GM19438 (cell line): ENCODE results near the gene RAB35.

Experiments used
- ATAC-seq: cut with Tn5 transposase; IDR thresholded peaks from one replicate; pipeline ENCODE4 v1.9.1; 2021; ENCODE audit warnings: low read depth; ENCODE audit not compliant: unreplicated experiment

Gene RAB35

DNA sequence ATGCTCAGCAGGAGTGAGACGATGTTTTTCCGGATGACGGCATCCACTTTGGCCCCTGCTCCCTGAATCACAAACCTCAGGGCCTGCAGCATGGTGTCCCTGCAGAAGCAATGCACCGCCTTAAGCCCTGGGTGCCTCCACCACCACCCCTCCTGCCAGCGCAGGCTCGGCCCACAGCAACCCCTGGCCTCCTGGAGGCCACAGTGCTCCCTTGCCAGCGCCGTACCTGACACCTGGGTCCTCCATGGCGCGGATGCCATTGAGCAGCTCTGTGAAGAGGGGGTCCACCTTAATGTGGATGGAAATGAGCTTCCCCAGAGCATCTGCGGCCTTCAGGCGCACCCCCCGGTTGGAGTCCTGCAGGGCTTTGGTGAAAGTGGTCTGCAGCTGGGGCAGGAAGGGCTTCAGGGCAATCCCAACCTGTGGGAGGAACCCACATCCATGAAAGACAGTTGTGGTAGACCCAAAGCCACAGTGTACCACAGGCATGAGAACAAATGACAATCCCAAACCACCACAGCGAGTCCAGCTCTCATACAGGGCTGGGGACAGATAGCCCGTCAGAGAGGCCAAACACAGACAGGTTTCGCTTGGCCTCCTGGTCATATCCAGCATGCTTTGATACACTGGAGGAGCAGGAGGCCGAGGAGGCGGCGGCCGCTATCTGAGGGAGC is 17.9 kb upstream of the RAB35 start:
- ATAC-seq: no peak

DNA sequence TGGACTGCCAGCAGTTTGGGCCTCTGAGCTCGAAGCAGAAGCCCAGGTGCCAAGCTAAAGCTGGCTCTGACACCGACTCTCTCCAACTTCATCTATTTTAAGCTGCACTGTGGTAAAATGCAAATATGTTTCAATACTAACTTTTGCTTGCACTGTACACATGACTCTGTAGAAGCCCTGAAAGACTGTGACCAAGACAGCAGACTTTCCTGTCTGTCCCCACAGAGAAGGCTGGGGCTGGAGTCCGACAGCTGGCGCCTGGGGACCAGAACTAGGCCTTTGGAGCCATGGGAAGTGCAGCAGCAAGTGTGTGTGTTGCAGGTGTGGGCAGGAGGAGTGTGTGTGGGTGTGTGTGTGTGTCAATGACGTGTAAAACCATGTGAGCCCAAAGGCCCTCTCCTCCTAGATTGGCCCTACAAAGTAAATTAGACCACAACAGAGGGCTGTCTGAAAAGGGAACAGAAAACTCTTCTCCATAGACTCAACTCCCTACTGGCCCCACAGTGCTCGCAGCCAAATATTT is 16.4 kb upstream of the RAB35 start:
- peak; percentile 80 for ATAC-seq

DNA sequence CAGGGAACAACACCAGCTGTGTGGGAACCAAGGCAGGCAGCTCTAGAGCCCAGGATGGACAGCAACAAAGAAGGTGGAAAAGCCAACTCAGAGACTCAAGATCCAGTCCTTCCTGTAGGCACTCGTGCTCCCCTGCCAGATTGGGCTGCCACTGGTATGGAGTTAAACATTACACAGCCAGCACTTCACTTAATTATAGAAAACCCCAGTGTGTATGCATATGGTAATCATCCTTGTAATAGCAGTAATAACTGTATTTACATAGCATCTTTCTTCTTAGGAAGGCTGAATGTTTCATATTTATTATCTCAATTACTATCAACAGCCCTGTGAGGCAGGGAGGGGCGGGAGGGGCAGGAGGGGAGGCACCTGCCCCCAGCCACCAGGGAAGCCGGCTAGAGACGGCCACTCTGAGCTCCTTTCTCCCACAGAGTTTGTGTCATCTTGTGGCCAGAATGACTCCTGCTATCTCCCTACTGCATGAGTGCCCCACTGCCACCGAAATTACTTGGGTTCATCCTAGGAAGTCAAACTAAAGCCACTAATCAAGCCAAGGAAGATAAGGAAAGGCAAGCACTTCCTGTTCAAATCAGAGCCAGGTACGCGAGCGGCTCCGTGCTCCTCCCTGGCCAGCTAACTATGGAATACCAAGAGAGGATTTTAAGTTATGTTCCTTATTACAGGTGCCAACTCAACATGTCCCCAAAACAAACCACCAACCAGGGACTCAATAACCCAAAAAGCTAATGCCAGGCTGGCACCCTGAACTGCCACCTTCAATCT is 15.7 kb upstream of the RAB35 start:
- peak; percentile 6 for ATAC-seq

DNA sequence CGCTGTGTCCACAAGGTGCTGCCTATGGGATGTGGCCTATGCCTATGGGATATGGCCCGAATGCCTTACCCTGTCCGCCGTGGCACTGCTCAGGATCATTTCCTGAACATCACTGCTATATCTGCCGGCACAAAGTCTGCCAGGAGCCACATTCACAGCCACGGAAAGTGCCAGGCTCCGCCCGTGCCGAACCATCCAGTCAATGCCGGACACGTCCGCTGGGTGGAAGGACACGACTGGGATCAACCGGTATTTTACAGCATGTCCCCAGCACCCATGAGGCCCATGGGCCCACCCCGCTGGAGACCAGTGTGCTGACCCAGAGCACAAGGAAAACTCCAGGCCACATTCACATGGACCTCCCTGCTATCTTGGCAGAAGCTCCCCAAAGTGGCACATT is 14.6 kb upstream of the RAB35 start:
- no peak for ATAC-seq

DNA sequence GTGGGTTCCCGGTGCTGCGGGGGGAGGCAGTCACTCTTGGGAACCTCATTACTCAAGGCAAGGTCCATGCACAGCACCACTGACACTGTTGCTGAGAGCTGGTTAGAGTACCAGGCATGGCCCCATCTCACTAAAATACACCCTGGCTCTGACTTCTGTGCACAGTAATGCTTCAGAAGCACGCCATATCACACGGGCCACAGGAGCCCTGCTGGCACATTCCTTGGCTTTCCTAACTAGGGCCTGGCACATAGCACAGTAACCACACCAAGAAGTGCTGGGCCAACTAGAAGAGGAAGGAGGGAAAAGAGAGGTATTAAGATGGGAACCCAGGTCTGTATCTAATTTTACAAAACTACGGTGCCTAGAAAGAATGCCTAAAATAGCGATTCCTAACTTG is 13.5 kb upstream of the RAB35 start:
- ATAC-seq: no peak

DNA sequence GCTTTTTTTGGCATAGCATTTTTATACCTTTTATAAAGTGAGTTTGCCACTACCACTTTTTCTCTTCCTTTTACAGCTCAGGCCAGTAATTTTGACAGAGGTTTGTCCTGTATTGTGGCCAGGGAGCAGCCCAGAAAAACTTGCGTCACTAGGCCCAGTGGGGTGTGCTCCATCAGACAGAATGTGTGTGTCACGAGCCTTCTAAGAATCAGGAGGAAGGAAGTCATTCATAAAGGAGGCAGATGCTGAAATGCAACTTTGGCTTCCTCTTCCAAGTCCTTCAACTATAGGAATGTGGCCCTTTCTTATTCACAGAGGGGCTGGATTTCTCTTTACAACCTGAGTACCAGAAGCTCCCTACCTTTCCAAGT is 10.1 kb upstream of the RAB35 start:
- no peak for ATAC-seq

DNA sequence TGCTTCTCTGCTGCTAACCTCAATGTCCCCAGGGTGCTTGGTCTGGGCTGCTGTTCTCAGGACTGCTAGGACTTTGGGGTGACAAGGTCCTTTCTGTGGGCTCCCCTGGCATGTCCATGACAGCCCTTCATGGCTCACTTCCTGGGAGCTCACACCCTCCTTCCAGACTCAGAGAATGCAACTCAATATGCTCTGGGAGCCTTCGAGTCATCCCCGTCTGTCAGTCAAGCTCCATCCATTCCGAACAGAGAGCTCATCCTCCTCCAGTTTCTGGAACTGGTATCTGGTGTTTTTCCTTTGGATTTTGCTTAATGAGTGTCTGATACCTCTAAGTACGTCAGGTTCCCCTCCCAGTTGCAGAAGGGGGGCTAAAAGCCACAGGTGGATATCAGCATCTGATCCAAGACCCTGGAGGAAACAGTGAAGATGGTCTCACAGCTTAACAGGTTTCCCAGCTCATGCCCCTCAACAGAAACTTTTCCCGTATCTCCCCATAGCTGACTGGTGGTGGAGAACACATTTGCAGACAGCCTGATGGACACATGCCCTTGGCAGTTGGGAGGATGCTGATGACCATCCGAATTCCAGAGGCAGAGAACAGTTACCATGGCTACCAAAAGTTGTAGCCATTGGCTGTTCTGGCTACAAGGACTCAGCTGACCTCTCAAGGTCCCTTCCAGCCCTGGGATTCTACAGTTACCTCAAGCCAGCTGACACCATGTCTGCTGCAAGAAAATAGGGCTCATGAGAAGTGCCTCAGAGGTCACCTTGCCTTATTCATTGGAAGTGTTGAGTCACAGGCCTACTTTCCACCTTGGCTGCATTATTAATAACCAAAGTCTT is 9.5 kb upstream of the RAB35 start:
- ATAC-seq: no peak

DNA sequence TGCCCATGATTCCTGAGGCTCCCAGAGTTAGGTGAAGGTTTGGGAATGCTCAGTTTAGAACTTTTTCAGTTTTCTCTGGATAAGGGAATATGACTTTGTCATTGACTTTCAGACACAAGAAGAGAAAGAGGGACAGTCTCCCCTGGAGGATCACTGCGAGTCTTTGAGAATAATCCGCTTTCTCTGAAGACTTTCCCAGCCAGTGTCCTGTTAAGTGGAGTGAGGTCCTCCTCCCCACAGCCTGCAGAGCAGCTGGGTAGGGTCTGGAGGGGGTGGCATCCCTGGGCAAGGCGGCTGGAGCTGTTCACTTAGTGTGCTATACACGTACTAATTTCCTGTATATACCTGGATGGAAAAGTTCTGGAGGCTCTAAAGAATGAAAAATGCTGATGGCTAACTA is 8.5 kb upstream of the RAB35 start:
- ATAC-seq: no peak

DNA sequence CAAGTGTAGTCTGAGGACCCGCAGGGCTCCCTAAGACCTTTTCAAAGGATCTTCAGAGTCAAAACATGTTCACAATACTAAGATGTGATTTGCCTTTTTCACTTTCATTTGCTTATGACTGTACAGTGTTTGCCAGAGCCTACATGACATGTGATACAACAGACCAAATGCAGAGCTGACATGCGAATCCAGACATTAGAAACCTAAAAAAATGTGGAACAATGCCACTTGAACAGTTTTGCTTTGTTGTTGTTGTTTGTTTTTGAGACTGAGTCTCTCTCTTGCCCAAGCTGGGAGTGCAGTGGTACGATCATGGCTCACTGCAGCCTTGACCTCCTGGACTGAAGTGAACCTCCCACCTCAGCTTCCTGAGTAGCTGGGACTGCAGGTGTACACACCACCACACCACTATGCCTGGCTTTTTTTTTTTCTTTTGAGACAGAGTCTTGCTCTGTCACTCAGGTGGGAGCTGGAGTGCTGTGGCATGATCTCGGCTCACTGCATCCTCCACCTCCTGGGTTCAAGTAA is 5.3 kb upstream of the RAB35 start:
- peak; percentile 37 for ATAC-seq

DNA sequence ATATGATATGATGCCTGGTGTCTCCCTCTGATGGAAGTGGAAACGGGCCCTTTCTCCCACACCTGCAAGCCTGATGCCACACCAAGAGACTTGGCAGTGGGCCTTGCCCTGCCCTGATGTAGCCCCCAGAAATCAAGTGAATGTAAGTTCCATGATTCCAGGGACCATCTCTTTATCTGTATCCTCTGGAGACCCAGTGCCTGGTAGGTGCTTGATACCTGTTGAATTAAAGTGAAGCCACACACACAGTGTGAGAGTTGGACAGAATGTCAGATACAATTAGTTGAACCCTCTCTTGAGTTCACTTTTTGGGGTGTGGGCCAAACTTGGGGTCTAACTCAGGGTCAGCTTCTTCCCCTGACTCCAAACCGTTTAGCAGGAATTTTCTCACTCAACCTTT is 4.8 kb upstream of the RAB35 start:
- ATAC-seq: no peak

DNA sequence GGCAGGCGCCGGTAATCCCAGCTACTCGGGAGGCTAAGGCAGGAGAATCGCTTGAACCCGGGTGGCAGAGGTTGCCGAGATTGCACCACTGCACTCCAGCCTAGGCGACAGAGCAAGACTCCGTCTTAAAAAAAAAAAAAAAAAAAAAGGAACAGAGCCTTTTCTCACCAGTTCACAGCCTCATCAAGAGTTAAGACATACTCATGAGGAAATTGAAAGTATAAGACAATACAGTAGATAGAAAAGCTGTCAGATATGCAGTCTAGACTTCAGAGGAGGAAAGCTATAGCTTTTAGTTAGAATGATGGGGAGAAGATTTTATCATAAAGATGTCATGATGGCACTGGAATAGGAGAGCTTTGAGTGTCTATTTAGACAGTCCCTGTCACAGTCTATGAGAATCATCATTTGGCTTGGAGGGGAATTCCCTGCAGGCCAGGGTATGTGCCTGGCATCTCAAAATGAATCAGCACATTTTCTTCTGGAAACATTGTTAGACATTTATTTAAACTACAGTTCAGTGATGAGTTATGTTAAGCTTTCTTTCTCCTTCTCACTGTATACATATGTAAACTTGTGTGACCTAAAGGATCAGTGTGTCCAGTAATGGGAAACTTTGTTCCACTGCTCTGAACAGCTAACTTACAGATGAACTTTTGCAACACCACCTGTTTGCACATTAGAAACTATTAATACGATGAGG is 2.9 kb upstream of the RAB35 start:
- ATAC-seq: no peak

DNA sequence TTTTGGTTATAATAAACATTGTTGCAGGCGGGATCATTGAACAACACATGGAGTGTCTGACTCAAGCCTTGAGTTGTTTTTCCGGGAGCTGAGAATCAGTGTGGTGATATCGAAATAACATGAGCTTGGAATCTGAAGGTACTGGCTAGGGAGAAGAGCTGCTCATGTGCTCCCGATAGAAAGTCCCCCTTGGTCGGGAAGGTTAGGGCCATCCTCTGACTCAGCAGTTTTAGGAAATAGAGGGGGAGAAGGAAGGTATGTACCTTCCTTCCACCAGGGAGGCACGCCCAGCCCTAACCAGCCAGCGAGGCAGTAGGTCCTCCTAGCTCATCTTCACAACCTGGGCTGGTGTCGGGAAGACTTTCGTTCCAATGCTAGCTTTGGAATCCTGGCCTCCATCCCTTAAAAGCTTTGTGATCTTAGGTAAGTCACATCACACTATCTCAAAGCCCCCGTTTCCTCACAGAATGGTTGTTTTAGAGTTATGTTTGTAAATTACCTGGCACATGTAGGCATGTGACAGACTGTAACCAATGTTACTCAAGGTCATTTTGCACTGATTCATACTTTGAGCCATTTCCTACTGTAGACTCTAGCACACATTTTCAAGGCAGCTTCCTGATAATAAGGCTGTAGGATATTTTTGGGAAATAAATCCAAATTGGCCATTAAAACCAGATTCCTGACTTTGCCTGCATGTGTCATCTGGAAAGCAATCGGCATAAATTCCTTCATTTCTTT is 1.9 kb upstream of the RAB35 start:
- no peak for ATAC-seq

DNA sequence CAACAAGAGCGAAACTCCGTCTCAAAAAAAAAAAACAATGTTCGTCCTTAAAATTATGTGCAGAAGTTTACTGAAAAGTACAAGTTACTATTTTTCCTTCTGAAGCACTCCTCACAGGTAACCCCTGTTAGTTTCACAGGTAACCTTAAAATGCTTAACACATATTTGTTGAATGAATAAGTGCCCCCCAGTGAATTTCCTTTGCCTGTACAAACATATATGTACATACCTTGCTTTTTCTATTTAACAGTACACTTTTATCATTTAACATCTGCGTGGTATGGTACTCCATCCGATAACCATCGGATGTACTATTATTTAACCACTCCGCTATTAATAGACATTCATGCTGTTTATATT is 1.4 kb upstream of the RAB35 start:
- ATAC-seq: no peak

DNA sequence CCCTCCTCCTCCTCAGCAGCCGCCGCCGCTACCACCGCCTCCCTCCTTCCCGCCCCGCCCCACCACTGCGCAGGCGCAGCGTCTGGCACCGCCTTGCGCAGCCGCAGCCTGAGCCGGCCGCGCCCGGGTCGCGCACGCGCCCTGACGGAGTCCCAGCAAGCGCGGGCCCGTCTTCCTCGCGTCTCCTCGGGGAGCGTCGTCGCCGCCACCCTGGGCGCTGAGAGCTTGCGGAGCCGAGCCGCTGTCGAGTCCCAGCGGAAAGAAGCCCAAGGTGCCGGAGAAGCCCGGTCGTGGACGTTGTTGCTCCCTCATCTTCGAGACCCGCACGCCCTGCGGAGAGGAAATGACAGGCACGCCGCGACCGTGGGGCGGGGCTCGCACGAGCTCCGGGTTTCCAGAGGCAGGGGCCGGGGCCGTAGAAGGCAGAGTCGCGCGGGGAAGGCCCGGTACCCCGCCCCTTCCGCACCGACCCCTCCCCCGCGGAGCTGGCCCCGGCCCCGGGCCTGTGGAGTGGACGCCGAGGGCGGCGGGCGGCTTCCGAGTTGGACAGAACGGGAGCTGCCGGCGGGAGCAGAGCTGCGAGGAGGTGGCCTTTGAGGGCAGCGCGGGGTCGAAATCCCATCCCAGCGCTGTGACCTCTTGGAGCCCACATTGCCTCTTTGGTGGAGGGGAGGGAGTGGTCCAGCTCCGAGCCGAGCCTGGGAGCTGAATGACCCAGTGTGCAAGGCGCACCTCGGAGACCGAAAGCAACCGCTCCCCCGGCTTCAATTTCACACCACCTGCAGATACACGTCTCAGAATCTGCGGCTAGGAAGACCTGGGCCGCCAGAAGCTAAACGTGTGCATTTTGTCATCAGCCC is 469 bp upstream of the RAB35 start:
- peak; percentile 40 for ATAC-seq

DNA sequence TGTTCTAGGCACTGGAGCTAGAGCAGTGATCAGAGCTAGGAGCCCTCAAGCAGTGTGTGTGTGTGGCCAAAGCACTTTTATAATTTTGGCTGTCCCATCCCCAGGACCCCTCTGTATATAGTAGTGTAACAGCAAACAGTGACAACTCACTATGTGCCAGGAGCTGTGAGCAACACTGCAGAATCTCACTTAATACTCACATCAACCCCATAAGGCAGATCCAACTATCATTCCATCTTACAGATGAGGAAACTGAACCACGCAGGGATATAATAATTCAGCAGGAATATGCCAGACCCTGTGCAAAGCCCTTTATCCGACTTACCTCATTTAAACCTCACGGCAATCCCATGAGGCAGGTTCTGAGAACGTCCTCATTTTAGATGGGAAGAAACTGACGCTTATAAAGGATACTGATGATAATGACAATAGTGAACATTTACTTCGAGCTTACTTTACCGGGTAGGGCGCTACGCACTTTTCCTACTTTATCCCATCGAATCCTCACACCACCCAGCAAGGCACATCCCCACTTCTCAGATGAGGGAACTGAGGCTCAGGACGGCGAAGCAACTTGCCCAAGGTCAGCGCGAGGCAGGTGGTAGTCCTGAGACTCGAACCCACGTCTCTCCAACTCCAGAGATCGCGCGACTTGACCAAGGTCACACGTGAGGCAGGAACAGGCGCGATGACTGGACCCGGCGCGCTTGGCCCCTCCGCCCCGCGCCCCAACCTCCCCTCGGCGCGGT is 687 bp downstream of the RAB35 start:
- no peak for ATAC-seq

DNA sequence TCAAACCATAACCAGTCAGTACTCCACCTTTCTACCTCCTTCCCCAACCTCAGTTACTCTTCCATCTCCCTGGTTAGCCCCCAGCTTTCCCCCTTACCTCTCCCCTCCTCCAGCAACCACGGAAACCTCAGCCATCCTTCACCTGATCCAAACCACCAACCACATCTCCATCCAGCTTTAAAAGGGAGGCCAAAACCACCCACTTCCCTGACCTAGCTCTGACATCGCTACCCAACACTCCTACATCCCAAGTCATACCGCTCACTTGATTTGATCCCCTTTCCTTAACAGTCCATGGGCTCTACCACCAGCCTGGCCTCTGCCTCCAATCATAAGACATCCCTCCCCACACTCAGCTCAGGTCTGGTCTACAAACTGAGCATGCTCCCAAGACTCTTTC is 1.5 kb downstream of the RAB35 start:
- ATAC-seq: no peak

DNA sequence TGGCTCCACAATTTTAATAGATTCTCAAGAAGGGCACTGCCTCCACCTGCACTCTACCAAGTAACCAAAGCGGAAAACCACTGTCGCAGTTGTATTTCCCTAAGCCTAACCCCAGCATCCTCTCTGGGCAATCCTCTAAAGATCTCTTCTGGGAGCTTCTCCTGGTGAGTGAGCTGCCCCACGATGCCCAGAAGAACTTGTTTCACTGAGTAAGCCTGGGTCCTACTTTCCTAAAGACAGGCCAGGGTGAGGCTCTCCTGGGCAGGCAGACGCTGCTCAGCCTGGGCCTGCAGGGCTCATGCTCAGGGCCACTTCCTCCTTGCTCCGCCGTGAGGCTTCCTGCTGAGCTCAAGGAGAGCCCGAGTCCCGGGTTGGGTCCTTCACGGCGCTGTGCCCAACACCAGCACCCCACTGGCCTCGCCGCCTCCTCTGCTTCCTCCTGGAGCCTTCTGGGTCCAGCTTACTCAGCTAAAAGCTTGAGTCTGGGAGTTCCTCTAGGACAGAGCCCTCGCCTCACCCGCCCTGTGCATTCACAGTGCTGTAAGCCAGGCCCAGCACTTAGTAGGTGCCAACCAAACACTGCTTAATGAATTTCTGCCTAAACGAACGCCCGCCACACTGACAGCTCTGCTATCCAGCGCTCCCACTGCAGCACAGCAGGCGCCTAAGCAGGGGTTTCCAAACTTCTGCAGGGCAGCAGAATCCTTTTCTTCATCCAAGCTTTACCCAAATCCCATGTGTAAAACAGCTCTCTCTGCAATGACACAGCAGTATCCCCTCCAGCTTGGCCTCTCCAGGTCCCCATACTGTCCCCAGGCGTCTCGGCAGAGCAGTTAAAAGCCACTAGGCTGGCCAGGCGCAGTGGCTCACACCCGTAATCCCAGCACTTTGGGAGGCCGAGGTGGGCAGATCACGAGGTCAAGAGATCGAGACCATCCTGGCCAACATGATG is 5.7 kb downstream of the RAB35 start:
- ATAC-seq: peak; percentile 54
